Liver (tissue), 9 donors: ENCODE data around the gene ATF5. TPM values are rescaled to one million over a fixed set of nuclear protein-coding genes. Genes with fewer than 3 reads are reported as not detected.

Source experiments
- DNase-seq: peaks from one replicate; pipeline ENCODE4 v3.0.0-alpha.2; 2017; ENCODE audit warnings: low spot score
- H3K27ac ChIP-seq, 2 donors: one replicate each; pipeline ENCODE4 v1.7.0; 2013; ENCODE audit warnings: inconsistent platforms in 2 of 2, low read length in 2 of 2, control low read depth in 1 of 2, low read depth in 1 of 2, mild to moderate bottlenecking in 1 of 2
- H3K27me3 ChIP-seq, 4 donors: one replicate each; pipeline versions ENCODE4 v1.6.1 to v1.7.0; 2013; ENCODE audit warnings: low read length in 3 of 4, inconsistent platforms in 1 of 4, mild to moderate bottlenecking in 1 of 4, moderate library complexity in 1 of 4; ENCODE audit not compliant: control insufficient read depth in 4 of 4, insufficient read depth in 4 of 4
- H3K36me3 ChIP-seq, 4 donors: one replicate each; pipeline versions ENCODE4 v1.6.1 to v1.7.0; 2013; ENCODE audit warnings: low read length in 3 of 4, mild to moderate bottlenecking in 3 of 4, low read depth in 1 of 4, moderate library complexity in 1 of 4; ENCODE audit not compliant: control insufficient read depth in 4 of 4, insufficient read depth in 3 of 4
- H3K4me1 ChIP-seq, 4 donors: one replicate each; pipeline versions ENCODE4 v1.6.1 to v1.7.0; 2013; ENCODE audit warnings: low read length in 3 of 4, mild to moderate bottlenecking in 3 of 4, moderate library complexity in 1 of 4; ENCODE audit not compliant: control insufficient read depth in 4 of 4, insufficient read depth in 4 of 4
- H3K4me3 ChIP-seq, 3 donors: one replicate each; pipeline versions ENCODE4 v1.6.1 to v1.7.0; 2013; ENCODE audit warnings: low read length in 3 of 3, control low read depth in 1 of 3, low read depth in 1 of 3, mild to moderate bottlenecking in 1 of 3
- H3K9ac ChIP-seq, 2 donors: one replicate each; pipeline ENCODE4 v1.7.0; 2013; ENCODE audit warnings: low read length in 2 of 2, mild to moderate bottlenecking in 2 of 2, moderate library complexity in 2 of 2, control low read depth in 1 of 2, low read depth in 1 of 2
- H3K9me3 ChIP-seq, 4 donors: one replicate each; pipeline versions ENCODE4 v1.6.1 to v1.7.0; 2013; ENCODE audit warnings: low read length in 3 of 4; ENCODE audit not compliant: control insufficient read depth in 4 of 4
- ATF3 ChIP-seq: IDR thresholded peaks from 2 replicates; pipeline ENCODE4 v1.6.1; 2016; ENCODE audit warnings: antibody characterized with exemption
- CTCF ChIP-seq: fragments of 150-350 bp; IDR thresholded peaks from 2 replicates; pipeline ENCODE4 v1.5.1; 2017; ENCODE audit warnings: improper control_type of control experiment, low read depth, low read length; ENCODE audit not compliant: missing input control
- EGR1 ChIP-seq, 2 donors: IDR thresholded peaks; 2 replicates each; pipeline ENCODE4 v1.6.1; 2016 to 2018; ENCODE audit warnings: antibody characterized with exemption in 2 of 2, low read depth in 2 of 2
- FOXA1 ChIP-seq: IDR thresholded peaks from 2 replicates; pipeline ENCODE4 v1.6.1; 2016; ENCODE audit warnings: antibody characterized with exemption
- FOXA2 ChIP-seq: IDR thresholded peaks from 2 replicates; pipeline ENCODE4 v1.6.1; 2016; ENCODE audit warnings: antibody characterized with exemption
- GABPA ChIP-seq, 2 donors: IDR thresholded peaks in 1 of 2; conservative IDR thresholded peaks in 1 of 2; 2 replicates each; pipeline ENCODE4 v1.6.1; 2016; ENCODE audit warnings: antibody characterized with exemption in 2 of 2, mild to moderate bottlenecking in 1 of 2, moderate library complexity in 1 of 2
- HNF4A ChIP-seq, 2 donors: conservative IDR thresholded peaks; 2 replicates each; pipeline ENCODE4 v1.6.1; 2016; ENCODE audit warnings: antibody characterized with exemption in 2 of 2, mild to moderate bottlenecking in 2 of 2
- HNF4G ChIP-seq: IDR thresholded peaks from 2 replicates; pipeline ENCODE4 v1.6.1; 2016; ENCODE audit warnings: antibody characterized with exemption
- JUND ChIP-seq, 2 donors: IDR thresholded peaks; 2 replicates each; pipeline ENCODE4 v1.6.1; 2016; ENCODE audit warnings: antibody characterized with exemption in 2 of 2
- MAX ChIP-seq: IDR thresholded peaks from 2 replicates; pipeline ENCODE4 v1.6.1; 2016; ENCODE audit warnings: antibody characterized with exemption
- NR2F2 ChIP-seq: IDR thresholded peaks from 2 replicates; pipeline ENCODE4 v1.6.1; 2016; ENCODE audit warnings: antibody characterized with exemption
- RAD21 ChIP-seq, 2 donors: IDR thresholded peaks; 2 replicates each; pipeline ENCODE4 v1.6.1; 2016; ENCODE audit warnings: antibody characterized with exemption in 2 of 2, mild to moderate bottlenecking in 2 of 2
- REST ChIP-seq: IDR thresholded peaks from 2 replicates; pipeline ENCODE4 v1.6.1; 2016; ENCODE audit warnings: antibody characterized with exemption, mild to moderate bottlenecking
- RXRA ChIP-seq, 2 donors: IDR thresholded peaks; 2 replicates each; pipeline ENCODE4 v1.6.1; 2017 to 2018; ENCODE audit warnings: antibody characterized with exemption in 2 of 2, mild to moderate bottlenecking in 1 of 2
- SP1 ChIP-seq: IDR thresholded peaks from 2 replicates; pipeline ENCODE4 v1.6.1; 2018; ENCODE audit warnings: antibody characterized with exemption, mild to moderate bottlenecking
- TAF1 ChIP-seq: conservative IDR thresholded peaks from 2 replicates; pipeline ENCODE4 v1.6.1; 2016; ENCODE audit warnings: antibody characterized with exemption, mild to moderate bottlenecking
- YY1 ChIP-seq: IDR thresholded peaks from 2 replicates; pipeline ENCODE4 v1.6.1; 2016; ENCODE audit warnings: antibody characterized with exemption, mild to moderate bottlenecking
- ZBTB33 ChIP-seq: IDR thresholded peaks from 2 replicates; pipeline ENCODE4 v1.6.1; 2016; ENCODE audit warnings: antibody characterized with exemption
- whole genome bisulfite sequencing: extraction: QIAGEN DNeasy Blood & Tissue Kit; methylation state at CpG from one replicate; pipeline ENCODE4 v1.1.7; 2013; 5-methylcytosine and 5-hydroxymethylcytosine counted together
- polyA plus RNA-seq, 2 donors: library from polyadenylated mRNA; stranded (reverse) in 1 of 2; unstranded in 1 of 2; fragments of 200-250 nt in 1 of 2; fragments of >200 nt in 1 of 2; fragmentation: Nextera tagmentation in 1 of 2; extraction: Ambion mirVana in 1 of 2; gene quantifications; one replicate each; pipeline versions ENCODE4 v1.2.1 to v1.2.3, GENCODE V29; 2013 to 2015
- total RNA-seq, 2 donors: library from RNA; depleted of rRNA; stranded (reverse); fragments of >200 nt; gene quantifications; one replicate each; pipeline ENCODE4 v1.2.3, GENCODE V29; 2014
- donor health status: healthy.
- donor health status: healthy.
- donor health status: healthy.
- donor health status: healthy.
- donor health status: healthy.

The ATF5 gene
- total and polyA plus RNA-seq, 4 donors: 42.3 to 2,086 (median 347) TPM

GRCh38 chr19:49881672-49882394, 47.2 kb upstream of the ATF5 start:
- no peak for DNase-seq
- TF ChIP-seq RXRA (IDR thresholded peaks at IDR 0.05) (no peak), FOXA1 (no peak), ATF3 (no peak), CTCF (no peak), ZBTB33 (no peak), TAF1 (no peak), FOXA2 (no peak), NR2F2 (no peak), HNF4A (conservative IDR thresholded peaks at IDR 0.05) (no peak), RAD21 (IDR thresholded peaks at IDR 0.05) (no peak), GABPA (IDR thresholded peaks at IDR 0.05 in 1 of 2, conservative IDR thresholded peaks at IDR 0.05 in 1 of 2) (no peak), YY1 (no peak), REST (no peak), JUND (IDR thresholded peaks at IDR 0.05) (no peak), MAX (no peak), HNF4G (no peak), EGR1 (IDR thresholded peaks at IDR 0.05; ENCODE audit: low read depth in 2 of 2) (no peak), SP1 (no peak)
- WGBS: 92% methylated on average over 31 of the region's 31 CpGs

More at GRCh38 chr19:49881672-49882394, 47.2 kb upstream of the ATF5 start:
- H3K36me3 ChIP-seq: peaks cover 40 to 55% (median 49%) of the 10 kb centered on the region in 4 donors
- H3K27me3 ChIP-seq: no peaks in the 10 kb centered on the region
- no peaks in the 10 kb centered on the region for H3K9me3 ChIP-seq
- H3K4me3 ChIP-seq: no peak overlapping the region
- no peak overlapping the region for H3K9ac ChIP-seq
- H3K27ac ChIP-seq: no peak overlapping the region
- peaks cover 0 to 22% (median 11%) of the 10 kb centered on the region in 4 donors for H3K4me1 ChIP-seq
